H9 (cell line): ENCODE results near the gene ERVK3-1. TPM values are rescaled to one million over a fixed set of nuclear protein-coding genes. Genes with fewer than 3 reads are reported as not detected.

Experiments
- DNase-seq: peaks from one replicate; pipeline ENCODE4 v3.0.0-alpha.2; 2017
- H2AFZ ChIP-seq: one replicate; pipeline ENCODE4 v1.6.1; 2013; ENCODE audit warnings: mild to moderate bottlenecking, low read length, control low read depth, moderate library complexity
- H2AK5ac ChIP-seq: 2 replicates; pipeline ENCODE4 v1.6.1; 2013; ENCODE audit warnings: low read length, control low read depth, mixed read lengths; ENCODE audit not compliant: insufficient read length
- H2BK120ac ChIP-seq: one replicate; pipeline ENCODE4 v1.6.1; 2013; ENCODE audit warnings: low read depth, mild to moderate bottlenecking, low read length, control low read depth, inconsistent platforms; ENCODE audit not compliant: poor library complexity, severe bottlenecking
- H2BK12ac ChIP-seq: 2 replicates; pipeline ENCODE4 v1.6.1; 2013; ENCODE audit warnings: low read length, control low read depth, mixed read lengths, low read depth; ENCODE audit not compliant: insufficient read length
- H2BK15ac ChIP-seq: 2 replicates; pipeline ENCODE4 v1.6.1; 2013; ENCODE audit warnings: low read depth, low read length, control low read depth
- H2BK20ac ChIP-seq: one replicate; pipeline ENCODE4 v1.6.1; 2013; ENCODE audit warnings: low read depth, mild to moderate bottlenecking, low read length, control low read depth, inconsistent platforms; ENCODE audit not compliant: poor library complexity, severe bottlenecking
- H2BK5ac ChIP-seq: 2 replicates; pipeline ENCODE4 v1.6.1; 2013; ENCODE audit warnings: low read length, control low read depth, mixed read lengths; ENCODE audit not compliant: insufficient read length
- H3K14ac ChIP-seq: 2 replicates; pipeline ENCODE4 v1.6.1; 2013; ENCODE audit warnings: low read length, control low read depth; ENCODE audit not compliant: insufficient read depth
- H3K18ac ChIP-seq: 2 replicates; pipeline ENCODE4 v1.6.1; 2013; ENCODE audit warnings: low read depth, mild to moderate bottlenecking, mixed read lengths, low read length, control low read depth; ENCODE audit not compliant: insufficient read length
- H3K23ac ChIP-seq: 2 replicates; pipeline ENCODE4 v1.6.1; 2013; ENCODE audit warnings: low read length, control low read depth, mixed read lengths, low read depth; ENCODE audit not compliant: insufficient read length
- H3K23me2 ChIP-seq: 2 replicates; pipeline ENCODE4 v1.6.1; 2013; ENCODE audit warnings: low read depth, mild to moderate bottlenecking, mixed read lengths, low read length, control low read depth; ENCODE audit not compliant: insufficient read length, poor library complexity, severe bottlenecking
- H3K27ac ChIP-seq: 2 replicates; pipeline ENCODE4 v1.5.1; 2013; ENCODE audit warnings: low read length, control low read depth, mixed read lengths, low read depth; ENCODE audit not compliant: insufficient read length
- H3K27me3 ChIP-seq: 2 replicates; pipeline ENCODE4 v1.6.1; 2013; ENCODE audit warnings: low read length, control low read depth, inconsistent platforms; ENCODE audit not compliant: insufficient read depth
- H3K4ac ChIP-seq: 2 replicates; pipeline ENCODE4 v1.6.1; 2013; ENCODE audit warnings: low read depth, mild to moderate bottlenecking, control low read depth, inconsistent platforms, low read length, moderate library complexity
- H3K4me1 ChIP-seq: 2 replicates; pipeline ENCODE4 v1.6.1; 2013; ENCODE audit warnings: low read length, control low read depth, inconsistent platforms; ENCODE audit not compliant: insufficient read depth
- H3K4me2 ChIP-seq: 2 replicates; pipeline ENCODE4 v1.6.1; 2013; ENCODE audit warnings: low read length, control low read depth, mixed read lengths; ENCODE audit not compliant: insufficient read length, insufficient read depth
- H3K56ac ChIP-seq: 2 replicates; pipeline ENCODE4 v1.6.1; 2013; ENCODE audit warnings: low read depth, mild to moderate bottlenecking, mixed read lengths, low read length, control low read depth; ENCODE audit not compliant: insufficient read length
- H3K79me1 ChIP-seq: 2 replicates; pipeline ENCODE4 v1.6.1; 2013; ENCODE audit warnings: low read depth, mild to moderate bottlenecking, moderate library complexity, low read length, control low read depth, inconsistent platforms; ENCODE audit not compliant: insufficient read depth, poor library complexity, severe bottlenecking
- H3K79me2 ChIP-seq: 2 replicates; pipeline ENCODE4 v1.6.1; 2013; ENCODE audit warnings: low read length, control low read depth, inconsistent platforms; ENCODE audit not compliant: insufficient read depth
- H3K9ac ChIP-seq: 2 replicates; pipeline ENCODE4 v1.6.1; 2013; ENCODE audit warnings: low read length, control low read depth, mixed read lengths; ENCODE audit not compliant: insufficient read length; ENCODE audit errors: extremely low read depth
- H3K9me3 ChIP-seq: one replicate; pipeline ENCODE4 v1.6.1; 2013; ENCODE audit warnings: low read depth, low read length, inconsistent platforms; ENCODE audit not compliant: control insufficient read depth
- H3T11ph ChIP-seq: one replicate; pipeline ENCODE4 v1.6.1; 2013; ENCODE audit warnings: mild to moderate bottlenecking, low read length, control low read depth, inconsistent platforms
- H4K20me1 ChIP-seq: one replicate; pipeline ENCODE4 v1.6.1; 2013; ENCODE audit not compliant: control insufficient read depth, insufficient read length, insufficient read depth
- H4K5ac ChIP-seq: 2 replicates; pipeline ENCODE4 v1.6.1; 2013; ENCODE audit warnings: low read depth, mild to moderate bottlenecking, mixed read lengths, low read length, control low read depth; ENCODE audit not compliant: insufficient read length
- H4K8ac ChIP-seq: replicated peaks from 2 replicates; pipeline ENCODE4 v1.6.1; 2013; ENCODE audit warnings: low read length, control low read depth, mixed read lengths, low read depth; ENCODE audit not compliant: insufficient read length
- H4K91ac ChIP-seq: 2 replicates; pipeline ENCODE4 v1.6.1; 2013; ENCODE audit warnings: low read depth, mild to moderate bottlenecking, moderate library complexity, mixed read lengths, low read length, control low read depth; ENCODE audit not compliant: insufficient read length
- H3K27ac Mint-ChIP-seq, 3 experiments: 2 replicates in 2 of 3; 3 replicates in 1 of 3; pipeline ENCODE4 v1.8.0; 2020 to 2021; ENCODE audit warnings: mixed read lengths in 3 of 3, mild to moderate bottlenecking in 1 of 3, moderate library complexity in 1 of 3
- H3K27me3 Mint-ChIP-seq: 2 replicates; pipeline ENCODE4 v1.8.0; 2021; ENCODE audit warnings: low read depth, mild to moderate bottlenecking, moderate library complexity, mixed read lengths
- H3K36me3 Mint-ChIP-seq, 3 experiments: 2 replicates in 2 of 3; 3 replicates in 1 of 3; pipeline ENCODE4 v1.8.0; 2020 to 2021; ENCODE audit warnings: low read depth in 3 of 3, mixed read lengths in 3 of 3; ENCODE audit not compliant: insufficient read depth in 1 of 3
- H3K4me1 Mint-ChIP-seq, 2 experiments: 2 replicates each; pipeline ENCODE4 v1.8.0; 2020; ENCODE audit warnings: mixed read lengths in 2 of 2
- H3K4me3 Mint-ChIP-seq, 2 experiments: 2 replicates in 1 of 2; 3 replicates in 1 of 2; pipeline ENCODE4 v1.8.0; 2020 to 2021; ENCODE audit warnings: mild to moderate bottlenecking in 2 of 2, mixed read lengths in 2 of 2, moderate library complexity in 1 of 2
- H3K9me3 Mint-ChIP-seq, 2 experiments: 2 replicates in 1 of 2; 3 replicates in 1 of 2; pipeline ENCODE4 v1.8.0; 2020; ENCODE audit warnings: mild to moderate bottlenecking in 2 of 2, mixed read lengths in 2 of 2, moderate library complexity in 1 of 2
- WGBS: extraction: QIAGEN DNeasy Blood & Tissue Kit; methylation state at CpG from one replicate; pipeline ENCODE4 v1.1.7; 2013; ENCODE audit warnings: missing lambda C conversion rate, low lambda C conversion rate, mixed read lengths; ENCODE audit not compliant: insufficient read length; ENCODE audit errors: extremely low coverage; 5-methylcytosine and 5-hydroxymethylcytosine counted together
- total RNA-seq: library from RNA; stranded (reverse); gene quantifications from 2 replicates; pipeline ENCODE4 v1.2.1, GENCODE V29; 2021
- TF ChIP-seq, protein P1 (sequence below): fragments of 200-600 bp; sonication (generic); conservative IDR thresholded peaks from 3 replicates; pipeline ENCODE4 v1.8.0; 2021; ENCODE audit warnings: antibody characterized with exemption, mild to moderate bottlenecking

The ERVK3-1 gene
- total RNA-seq, 1 experiment from 2014 or later = 43.7 TPM

GRCh38 chr19:58315580-58315979 lies 10.4 kb downstream of the ERVK3-1 start:
- no peak overlapping the region for H2BK12ac ChIP-seq
- Mint-ChIP-seq H3K27ac (no peak overlapping the region), H3K27me3 (no peaks in the 10 kb centered on the region), H3K4me3 (no peak overlapping the region), H3K36me3 (peaks cover 30 to 46% (median 45%) of the 10 kb centered on the region in 3 experiments), H3K9me3 (no peaks in the 10 kb centered on the region), H3K4me1 (no peaks in the 10 kb centered on the region)
- H3K23me2 ChIP-seq = no peaks in the 10 kb centered on the region
- H2BK15ac ChIP-seq = no peak overlapping the region
- H3K4me1 ChIP-seq = no peaks in the 10 kb centered on the region
- WGBS = no CpG with 5 or more reads among the region's 2 CpGs
- H3K4ac ChIP-seq = no peak overlapping the region
- H3K14ac ChIP-seq = no peak overlapping the region
- H4K91ac ChIP-seq = no peak overlapping the region
- no peak overlapping the region for H3K18ac ChIP-seq
- H2BK5ac ChIP-seq = no peak overlapping the region
- no peaks in the 10 kb centered on the region for H4K20me1 ChIP-seq
- no peak overlapping the region for H3K4me2 ChIP-seq
- no peak overlapping the region for H4K5ac ChIP-seq
- DNase-seq = no peak
- H3K79me2 ChIP-seq = no peaks in the 10 kb centered on the region
- no peak overlapping the region for H3K9ac ChIP-seq
- no peak overlapping the region for H2AFZ ChIP-seq
- H2BK20ac ChIP-seq = no peak overlapping the region
- H2AK5ac ChIP-seq = no peak overlapping the region
- H3K56ac ChIP-seq = no peak overlapping the region
- no peak overlapping the region for H2BK120ac ChIP-seq
- no peak overlapping the region for H4K8ac ChIP-seq
- H3T11ph ChIP-seq = no peak overlapping the region
- no peak overlapping the region for H3K23ac ChIP-seq
- no peaks in the 10 kb centered on the region for H3K79me1 ChIP-seq
- TF ChIP-seq, protein P1, sequence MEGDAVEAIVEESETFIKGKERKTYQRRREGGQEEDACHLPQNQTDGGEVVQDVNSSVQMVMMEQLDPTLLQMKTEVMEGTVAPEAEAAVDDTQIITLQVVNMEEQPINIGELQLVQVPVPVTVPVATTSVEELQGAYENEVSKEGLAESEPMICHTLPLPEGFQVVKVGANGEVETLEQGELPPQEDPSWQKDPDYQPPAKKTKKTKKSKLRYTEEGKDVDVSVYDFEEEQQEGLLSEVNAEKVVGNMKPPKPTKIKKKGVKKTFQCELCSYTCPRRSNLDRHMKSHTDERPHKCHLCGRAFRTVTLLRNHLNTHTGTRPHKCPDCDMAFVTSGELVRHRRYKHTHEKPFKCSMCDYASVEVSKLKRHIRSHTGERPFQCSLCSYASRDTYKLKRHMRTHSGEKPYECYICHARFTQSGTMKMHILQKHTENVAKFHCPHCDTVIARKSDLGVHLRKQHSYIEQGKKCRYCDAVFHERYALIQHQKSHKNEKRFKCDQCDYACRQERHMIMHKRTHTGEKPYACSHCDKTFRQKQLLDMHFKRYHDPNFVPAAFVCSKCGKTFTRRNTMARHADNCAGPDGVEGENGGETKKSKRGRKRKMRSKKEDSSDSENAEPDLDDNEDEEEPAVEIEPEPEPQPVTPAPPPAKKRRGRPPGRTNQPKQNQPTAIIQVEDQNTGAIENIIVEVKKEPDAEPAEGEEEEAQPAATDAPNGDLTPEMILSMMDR = no peak
- H3K27me3 ChIP-seq = no peaks in the 10 kb centered on the region
- no peaks in the 10 kb centered on the region for H3K9me3 ChIP-seq
- H3K27ac ChIP-seq = no peak overlapping the region
